Middle frontal gyrus (tissue), 1 donor: ENCODE results near the gene NCKAP5.

Experiments used
- DNase-seq: peaks from one replicate; pipeline ENCODE4 v3.0.0-alpha.2; 2015; ENCODE audit warnings: low spot score; ENCODE audit errors: extremely low spot score

Gene NCKAP5

DNA sequence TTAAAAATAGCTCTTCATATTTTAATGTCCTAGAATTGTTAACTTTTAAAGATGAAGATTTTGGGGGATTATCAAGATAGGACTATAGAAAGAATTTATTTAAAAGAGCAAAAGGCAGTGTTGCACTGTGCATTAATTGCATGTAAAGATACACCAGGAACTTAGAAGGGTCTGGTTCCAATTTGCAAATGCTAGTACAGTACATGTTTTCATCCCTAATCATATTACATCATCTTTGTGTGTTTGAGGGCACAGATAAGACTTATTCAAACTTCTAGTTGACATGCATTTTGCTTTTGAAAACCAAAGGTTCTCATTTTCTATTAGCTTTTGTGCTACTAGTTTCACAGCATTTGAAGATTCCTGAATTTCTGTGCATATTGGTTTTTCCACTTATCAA lies 666.6 kb downstream of the NCKAP5 start:
- DNase-seq: no peak

DNA sequence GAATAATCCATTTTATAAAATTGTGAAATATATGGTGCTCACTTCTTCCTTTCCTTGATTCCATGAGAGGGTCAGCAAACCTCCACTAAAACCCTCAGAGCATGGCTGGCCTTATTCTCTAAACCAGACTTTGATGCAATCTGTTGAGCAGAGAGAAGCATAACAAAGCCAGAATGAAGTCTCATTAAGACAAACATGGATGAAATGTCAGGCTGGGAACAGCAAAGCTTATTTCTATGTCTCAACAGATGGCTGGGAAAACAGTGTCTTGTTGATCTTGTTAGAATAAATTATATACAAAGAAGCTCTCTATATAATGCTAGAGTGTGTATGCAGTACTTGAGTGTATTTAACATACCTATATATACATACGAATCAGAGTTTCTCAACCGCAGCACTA lies 671.2 kb downstream of the NCKAP5 start:
- DNase-seq: no peak

DNA sequence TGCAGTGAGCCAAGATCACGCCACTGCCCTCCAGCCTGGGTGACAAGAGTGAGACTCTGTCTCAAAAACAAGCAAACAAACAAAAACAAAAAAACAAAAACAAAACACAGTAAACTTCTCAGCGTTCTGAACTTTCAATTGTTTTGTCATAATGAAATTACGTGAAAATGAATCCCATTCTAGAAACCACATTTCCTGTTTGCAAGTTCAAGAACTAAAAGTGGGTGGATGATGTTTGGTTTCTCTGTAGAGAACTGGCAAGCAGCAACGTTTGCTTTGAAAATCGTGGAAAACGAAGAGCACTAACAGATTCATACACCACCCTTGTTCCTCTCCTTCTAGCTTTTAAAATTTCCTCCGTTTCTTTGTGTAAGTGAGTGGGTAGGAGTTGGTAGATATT lies 672.2 kb downstream of the NCKAP5 start:
- DNase-seq: no peak

DNA sequence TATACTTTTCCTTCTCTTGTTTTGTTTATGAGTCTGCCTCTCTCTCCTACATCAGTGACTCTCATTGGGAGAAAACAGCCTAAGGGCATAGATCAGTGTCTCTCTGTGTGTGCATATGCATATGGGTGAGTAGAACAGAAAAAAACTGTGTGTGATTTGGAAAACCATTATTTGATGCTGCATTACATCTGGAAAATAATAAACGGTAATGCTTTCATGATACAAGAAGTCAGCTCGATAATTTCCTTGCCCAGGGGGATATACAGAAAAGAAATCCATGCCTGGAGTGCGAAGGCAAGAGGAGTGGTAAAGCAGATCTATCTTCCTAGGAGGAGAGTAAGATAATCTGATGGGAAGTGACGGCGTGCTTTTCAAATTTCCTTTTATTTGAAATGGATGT lies 676.8 kb downstream of the NCKAP5 start:
- no peak for DNase-seq

DNA sequence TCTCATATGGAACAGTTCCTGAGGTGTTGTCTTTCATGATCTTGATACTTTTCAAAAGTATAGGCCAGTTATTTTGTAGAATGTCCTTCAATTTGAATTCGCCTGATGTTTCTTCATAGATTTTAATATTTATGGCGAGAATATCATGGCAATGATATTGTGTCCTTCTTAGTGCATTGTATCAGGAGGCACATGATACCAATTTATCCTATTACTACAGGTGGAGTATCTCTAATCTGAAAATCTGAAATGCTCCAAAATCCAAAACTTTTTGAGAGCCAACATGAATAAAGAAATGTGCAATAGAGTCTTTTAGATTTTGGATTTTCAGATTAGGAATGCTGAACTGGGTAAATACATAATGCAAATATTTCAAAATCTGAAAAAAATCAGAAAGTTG lies 681.7 kb downstream of the NCKAP5 start:
- DNase-seq: no peak

DNA sequence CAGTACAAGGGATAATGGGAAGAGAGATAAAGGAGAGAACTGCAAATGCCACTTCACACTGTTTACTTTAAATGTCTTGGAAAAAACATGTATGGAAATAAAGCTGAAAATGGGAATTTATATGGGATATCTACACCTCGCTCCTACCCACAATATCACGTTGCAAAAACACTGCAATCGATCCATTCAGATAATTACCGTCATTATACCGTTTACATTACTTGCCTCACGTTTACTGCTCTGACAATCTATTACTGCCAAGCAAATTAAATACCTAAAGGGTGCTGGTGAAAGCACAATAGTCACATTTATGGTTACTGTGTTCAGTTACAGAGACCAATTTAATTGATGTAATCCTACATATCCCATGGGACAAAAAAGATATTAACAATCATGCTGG lies 683.6 kb downstream of the NCKAP5 start:
- no peak for DNase-seq

DNA sequence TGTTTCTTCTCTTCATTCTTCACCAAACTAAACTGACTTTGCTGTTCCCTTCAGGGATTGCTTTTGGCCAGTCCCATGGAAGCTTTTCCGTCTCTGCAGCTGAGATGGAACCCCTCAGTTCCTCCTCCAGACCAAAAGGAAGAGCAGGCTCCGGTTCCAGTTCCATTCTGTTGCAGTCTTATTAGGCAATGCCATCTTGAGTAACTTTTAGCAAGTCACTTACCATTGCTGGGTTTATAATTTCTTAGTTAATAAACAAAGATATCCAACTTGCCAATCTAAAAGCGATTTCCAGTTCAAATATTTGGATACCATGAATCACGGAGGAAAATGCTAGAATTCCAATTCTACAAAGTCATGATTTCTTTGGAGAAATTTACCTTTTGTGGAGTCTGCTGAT lies 684.0 kb downstream of the NCKAP5 start:
- no peak for DNase-seq

DNA sequence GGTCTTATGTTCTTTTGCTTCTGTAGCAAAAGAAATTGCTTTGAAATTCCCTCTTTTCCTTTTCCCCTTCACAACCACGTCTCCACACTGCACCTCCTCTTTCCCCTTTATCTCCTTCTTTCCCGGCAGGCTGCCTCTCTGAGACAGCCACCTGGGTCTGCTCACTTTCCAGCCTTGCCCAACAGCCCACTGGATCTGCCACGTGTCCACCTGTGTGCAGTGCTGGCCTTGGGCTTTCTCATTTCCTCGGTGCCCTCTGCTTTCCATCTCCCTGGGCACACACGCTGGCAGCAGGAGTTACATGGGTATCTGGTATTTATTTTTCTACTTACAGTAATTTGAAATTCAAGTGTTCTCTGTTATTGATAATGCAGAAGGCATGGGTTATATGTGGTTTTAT lies 684.8 kb downstream of the NCKAP5 start:
- DNase-seq: no peak

DNA sequence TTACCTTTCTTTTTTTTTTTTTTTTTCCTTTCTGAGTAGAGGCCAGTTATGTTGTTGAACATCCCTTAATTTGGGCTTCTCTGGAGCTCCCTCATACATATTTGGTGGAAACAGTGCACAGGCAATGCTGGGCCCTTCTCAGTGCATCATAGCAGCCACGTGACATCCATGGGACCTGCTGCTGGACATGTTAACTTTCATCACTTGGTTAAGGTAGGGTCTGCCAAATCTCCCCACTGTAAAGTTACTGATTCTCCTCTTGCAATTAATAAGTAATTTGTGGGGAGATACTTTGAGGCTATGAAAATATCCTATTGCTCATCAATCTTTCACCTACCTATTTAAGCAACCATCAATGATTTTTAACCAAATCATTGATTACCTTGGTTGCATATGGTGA lies 686.7 kb downstream of the NCKAP5 start:
- DNase-seq: no peak

DNA sequence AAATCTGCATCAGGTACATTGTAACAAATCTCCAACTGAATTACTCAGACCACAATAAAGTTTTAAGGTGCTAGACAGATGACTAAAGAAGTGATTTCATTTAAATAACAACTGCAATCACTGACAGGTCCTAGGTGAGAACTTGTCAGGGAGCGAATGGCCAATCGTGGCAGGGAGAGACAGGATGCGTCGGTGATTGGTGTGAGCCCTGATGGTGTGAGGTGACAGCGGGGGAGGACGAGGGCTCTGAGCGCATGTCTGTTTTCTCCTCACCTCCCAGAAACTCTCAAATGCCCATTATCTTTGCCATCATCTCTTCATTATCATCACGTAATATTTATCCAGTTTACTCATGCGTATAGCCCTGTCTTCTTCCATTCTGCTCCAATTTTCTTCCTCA lies 690.3 kb downstream of the NCKAP5 start:
- no peak for DNase-seq

DNA sequence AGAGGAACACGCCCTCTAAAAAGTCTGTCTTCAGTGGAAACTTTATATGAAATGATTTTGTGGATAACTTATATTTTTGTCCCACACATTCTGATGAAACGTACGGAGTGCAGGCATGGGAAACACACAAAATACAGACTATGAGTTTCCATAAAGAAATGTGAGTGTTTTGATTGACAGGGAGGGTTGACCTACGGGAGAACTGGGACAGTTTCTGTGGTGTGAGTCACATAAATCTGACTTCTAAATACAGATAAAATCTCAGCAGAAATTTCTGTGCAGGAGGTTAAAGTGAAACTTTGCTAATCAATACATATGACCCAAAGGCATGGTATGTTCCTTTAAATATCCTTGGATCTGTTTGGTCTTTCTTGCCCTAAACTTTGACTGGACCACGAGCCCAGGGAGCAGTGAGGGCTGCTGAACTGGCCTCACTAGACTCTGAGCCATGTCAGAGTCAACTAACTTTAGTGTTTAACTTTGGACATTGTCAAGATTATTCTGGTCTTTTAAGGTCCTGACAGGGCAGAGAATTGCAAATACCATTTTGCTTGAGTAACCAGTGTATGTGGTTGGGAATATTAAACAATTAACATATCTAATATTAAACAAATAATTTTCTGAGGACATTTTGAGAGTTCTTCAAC lies 691.4 kb downstream of the NCKAP5 start:
- no peak for DNase-seq

DNA sequence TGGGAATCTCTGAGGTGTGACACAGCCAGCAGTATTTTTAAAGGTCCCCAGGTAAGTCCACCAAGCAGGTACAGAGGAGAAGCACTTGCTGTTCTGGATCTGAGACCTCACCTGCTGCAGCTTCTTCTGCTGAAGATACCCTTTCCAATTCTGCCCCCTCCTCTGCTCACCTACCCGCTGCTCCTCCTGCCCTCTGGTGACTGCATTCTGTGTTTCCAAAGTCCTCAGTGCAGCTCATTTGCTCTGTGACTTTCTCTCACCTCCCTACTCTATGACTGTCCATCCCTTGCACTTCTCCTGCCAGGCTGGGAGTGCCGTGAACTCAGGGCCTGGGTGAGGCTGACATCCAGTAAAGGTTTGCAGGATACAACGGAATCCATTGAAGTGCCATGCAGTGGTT lies 693.1 kb downstream of the NCKAP5 start:
- no peak for DNase-seq

DNA sequence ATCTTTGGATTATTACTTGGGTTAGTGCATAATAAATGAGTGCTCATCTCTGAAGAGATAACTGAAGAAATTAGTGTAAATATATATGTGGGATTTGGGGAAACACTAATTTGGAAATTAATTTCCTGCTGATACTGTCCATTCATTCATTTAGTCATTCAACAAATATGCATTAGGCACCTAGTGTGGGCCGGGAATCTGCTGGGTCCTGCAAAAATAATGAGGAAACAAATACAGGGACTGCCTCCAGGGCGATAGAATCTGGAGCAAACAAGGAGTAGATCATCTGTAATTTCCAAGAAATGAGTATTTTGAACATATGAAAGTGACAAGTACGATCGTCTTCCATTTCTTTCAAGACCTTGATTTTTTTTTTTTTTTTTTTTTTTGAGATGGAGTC lies 694.5 kb downstream of the NCKAP5 start:
- no peak for DNase-seq

DNA sequence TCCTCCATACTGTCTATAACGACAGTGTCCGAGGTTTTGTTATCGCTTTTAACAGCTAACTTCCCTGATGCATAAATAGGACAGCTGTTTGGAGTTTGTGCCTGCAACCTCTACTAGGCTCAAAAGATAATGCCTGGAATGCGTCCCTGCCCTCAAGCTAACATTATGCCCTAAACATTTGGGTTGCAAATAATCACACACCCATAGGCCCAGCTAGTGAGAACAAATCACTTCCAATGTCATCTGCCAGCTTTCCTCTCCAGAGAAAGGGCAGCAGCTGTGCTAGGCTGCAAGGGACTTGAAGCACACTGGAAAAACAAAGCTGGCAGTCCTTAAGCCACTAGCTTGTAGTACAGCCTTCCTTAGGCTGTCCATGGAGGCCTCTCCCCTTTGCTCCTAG lies 696.4 kb downstream of the NCKAP5 start:
- no peak for DNase-seq

DNA sequence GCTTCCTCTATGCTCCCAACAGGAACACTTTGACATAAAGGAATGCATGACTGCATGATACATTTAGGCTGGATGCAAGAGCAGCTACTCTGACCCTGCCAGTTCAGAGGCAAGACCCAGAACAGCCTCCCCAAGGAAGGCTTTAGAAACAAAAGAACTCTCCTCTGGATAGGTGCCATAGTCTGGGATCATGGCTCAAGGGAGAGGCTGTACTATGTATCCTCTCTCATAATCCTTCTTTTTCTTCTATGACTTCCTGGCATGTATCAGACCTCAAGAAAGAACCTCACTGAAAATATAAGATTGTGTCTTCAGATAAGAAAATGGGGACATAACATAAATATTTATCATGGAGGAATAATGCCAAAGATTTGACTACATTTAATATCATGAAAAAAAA lies 704.3 kb downstream of the NCKAP5 start:
- DNase-seq: no peak

DNA sequence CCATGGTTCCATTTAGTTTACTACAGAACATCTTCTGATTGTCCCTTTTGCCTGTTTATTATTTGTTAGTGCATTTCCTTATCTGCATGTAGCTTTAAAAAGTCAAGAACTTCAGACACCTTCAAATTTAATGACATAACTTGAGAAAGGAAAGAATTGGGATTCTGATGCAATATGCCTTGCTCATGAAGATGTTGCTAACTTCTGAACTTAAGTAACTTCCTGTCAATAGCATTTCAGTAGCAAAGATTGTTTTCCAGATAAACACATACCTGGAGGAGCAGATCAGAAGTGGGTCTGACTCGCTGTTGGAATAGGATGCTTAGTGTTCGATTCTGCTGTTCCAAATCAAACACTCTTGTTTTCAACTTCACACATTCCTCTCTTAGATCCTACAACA lies 708.0 kb downstream of the NCKAP5 start:
- no peak for DNase-seq

DNA sequence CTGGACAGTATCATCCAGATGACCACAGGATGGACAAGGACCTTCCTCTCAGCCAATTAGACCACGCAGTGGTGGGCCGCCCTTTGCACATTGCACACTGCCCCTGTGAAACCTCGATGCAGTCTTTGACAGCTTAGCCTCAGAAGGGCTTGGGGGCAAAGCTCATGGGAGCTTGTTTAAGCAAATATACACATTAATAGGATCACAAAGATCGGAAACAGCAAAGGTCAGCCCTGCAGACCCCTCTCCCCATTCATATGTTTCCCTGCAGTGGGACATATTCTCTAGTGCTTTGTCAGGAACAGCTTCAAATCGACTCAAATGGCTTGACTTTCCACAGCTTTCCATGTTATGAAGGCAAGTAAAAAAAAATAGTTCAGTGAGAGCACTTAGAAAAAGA lies 708.7 kb downstream of the NCKAP5 start:
- DNase-seq: no peak

DNA sequence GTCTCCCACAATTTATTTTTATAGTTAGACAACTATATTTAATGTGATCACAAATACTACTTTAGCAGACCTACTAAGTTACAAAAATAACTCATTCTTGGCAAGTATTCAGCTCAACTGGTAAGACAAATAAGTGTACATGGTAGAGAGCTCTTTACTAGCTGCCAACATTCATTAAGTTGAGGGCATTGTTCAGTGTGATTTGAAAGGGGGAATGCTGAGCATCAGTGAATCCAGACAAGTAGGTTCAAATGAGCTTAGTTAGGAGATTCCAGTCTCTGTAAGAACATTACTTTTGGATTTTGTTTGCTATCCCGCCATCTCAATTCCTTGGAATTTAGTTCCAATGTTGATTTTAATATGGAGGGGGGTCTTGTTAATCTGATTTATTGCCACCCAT lies 710.9 kb downstream of the NCKAP5 start:
- no peak for DNase-seq

DNA sequence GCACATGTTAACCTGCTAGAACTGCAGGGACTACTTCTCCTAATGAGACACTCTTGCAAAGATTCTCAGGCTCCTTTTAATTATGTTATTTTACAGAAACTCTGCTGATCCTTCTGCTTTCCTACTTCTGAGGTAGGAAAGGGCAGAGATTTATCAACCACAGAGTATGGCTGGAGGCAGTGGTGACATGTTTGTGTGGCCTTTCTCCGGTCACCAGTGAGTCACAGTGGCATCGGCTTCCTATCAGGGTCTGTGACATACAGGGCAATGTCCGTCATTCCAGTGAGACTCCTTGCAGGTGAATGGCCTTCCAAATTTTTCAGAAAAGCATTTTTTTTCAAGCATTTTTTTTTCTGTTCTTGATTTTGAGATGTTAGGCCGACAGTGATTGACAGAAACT lies 717.6 kb downstream of the NCKAP5 start:
- DNase-seq: no peak

DNA sequence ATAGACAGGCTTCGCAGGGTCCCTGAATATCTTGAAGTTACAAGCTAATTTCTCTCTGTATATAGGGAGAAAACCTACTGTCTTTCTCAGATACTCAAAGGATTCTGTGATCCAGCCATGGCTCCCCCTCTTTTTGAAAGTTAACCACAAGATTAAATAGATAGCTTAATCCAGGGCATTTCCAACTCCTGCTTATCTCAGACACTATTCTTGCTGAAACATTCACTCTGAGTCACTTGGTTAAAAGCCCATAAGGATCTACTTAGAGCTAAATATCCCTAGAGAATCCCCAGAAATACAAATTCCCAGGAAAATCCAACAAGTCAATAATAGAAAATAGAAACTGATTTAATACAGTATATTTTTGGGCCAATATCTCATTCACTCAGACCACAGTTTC lies 719.1 kb downstream of the NCKAP5 start:
- DNase-seq: no peak

DNA sequence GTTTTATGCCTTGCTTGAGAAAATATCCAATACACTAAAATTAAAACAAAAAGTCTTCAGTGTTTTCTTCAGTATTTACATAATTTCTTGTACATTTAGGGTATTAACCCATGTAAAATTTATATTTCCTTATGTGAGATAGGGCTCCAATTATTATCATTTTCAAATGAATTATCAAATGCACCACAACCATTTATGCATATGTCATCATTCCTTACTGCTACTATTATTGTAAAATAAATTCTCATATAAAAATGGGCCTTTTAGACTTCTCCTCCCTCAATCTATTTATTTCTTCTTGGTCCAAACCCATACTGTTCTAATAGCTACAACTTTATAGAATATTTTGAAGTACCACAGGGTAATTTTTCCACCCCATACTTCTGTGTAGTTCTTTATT lies 722.9 kb downstream of the NCKAP5 start:
- DNase-seq: no peak

DNA sequence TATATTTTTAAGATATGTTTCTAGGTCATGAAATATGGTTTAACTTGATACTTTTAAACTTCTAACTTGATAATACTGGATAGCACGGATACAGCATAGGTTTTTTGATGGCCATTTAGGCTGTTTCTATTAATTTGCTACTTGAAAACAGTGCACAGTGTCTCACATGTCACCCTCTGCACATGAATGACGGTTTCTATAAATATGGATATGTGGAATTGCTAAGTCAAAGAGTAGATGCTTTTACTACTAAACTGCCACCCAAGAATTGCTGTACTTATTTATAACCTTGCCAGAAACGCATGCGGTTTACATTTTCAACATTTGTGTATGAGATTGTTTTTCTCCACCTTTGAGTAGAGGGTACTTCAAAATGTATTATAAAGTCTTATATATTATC lies 723.7 kb downstream of the NCKAP5 start:
- no peak for DNase-seq

DNA sequence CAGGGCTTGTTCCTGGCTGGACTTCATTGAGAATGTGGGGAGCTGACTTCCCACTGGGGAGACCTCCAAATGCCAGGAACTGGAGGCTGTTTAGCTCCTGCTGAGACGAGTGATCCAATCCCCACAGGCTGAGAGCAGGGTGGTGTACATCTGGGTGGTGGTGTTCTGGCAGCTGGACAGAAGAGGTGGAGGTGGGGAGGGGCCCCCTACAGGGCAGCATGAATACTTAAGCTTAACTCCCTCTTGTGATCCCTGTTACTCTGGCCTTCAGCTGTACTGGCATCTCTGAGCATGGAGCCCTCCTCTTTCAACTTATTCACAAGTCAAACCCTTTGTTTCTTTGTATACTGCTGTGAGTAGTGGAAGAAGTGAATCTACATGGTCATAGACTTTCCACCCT lies 730.5 kb downstream of the NCKAP5 start:
- DNase-seq: no peak

DNA sequence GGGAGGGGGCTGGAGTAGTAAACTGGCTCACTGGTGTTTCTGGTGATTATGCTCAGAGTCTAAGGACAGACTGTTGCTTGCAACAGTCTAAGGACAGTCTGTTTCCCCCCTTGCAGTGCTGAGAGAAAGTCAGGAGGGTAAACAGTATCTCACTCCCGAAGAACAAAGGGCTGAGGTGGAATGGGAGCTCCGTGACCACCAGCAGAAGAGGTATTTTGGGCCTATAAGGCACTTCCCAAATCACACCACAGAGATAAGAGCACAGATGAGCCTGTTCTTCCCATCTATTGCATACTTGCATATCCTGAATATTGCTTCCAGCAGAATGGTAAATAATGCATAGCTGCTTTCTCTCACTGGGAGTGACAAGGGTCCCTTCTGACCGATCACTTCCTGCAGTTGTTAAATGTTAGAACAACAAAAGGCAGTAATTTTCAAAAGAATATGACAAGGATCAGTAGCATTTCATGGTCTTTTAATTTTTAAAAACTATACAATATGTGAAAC lies 737.9 kb downstream of the NCKAP5 start:
- no peak for DNase-seq
